HCT116 (cell line): ENCODE data around the gene TBC1D21. TPM values are rescaled to one million over a fixed set of nuclear protein-coding genes. Genes with fewer than 3 reads are reported as not detected.

Experiments used
- ATAC-seq: fragments of 200-7000 bp; cut with Tn5 transposase; 2 replicates; pipeline ENCODE4 v1.9.1; 2020; ENCODE audit warnings: mild to moderate bottlenecking, moderate library complexity
- BruUV-seq: library from RNA; stranded (reverse); fragments of 400-500 nt; replicated peaks from 2 replicates; lab custom pipeline; 2021; lab: Mats Ljungman, UMichigan
- CTCF ChIA-PET: fragments of 300-600 bp; sonication (Branson Sonifier 250); formaldehyde crosslinking; loops from one replicate; lab custom pipeline; 2021; ENCODE audit warnings: antibody characterized with exemption; lab: Charles Lee
- POLR2A ChIA-PET: fragments of 300-600, 350-600 bp; sonication (Branson Sonifier 250); formaldehyde crosslinking; loops from one replicate; lab custom pipeline; 2021; ENCODE audit warnings: antibody characterized with exemption; lab: Charles Lee
- RAD21 ChIA-PET, 2 experiments: fragments of 300-600 bp; sonication (Branson Sonifier 250); formaldehyde crosslinking; loops; one replicate each; lab custom pipeline; 2023; ENCODE audit warnings: low total read pairs in 2 of 2; ENCODE audit not compliant: uncharacterized antibody in 2 of 2, unreplicated experiment in 2 of 2, low non-redundant PET in 1 of 2; lab: Charles Lee
- DNase-seq: peaks from one replicate; pipeline ENCODE4 v3.0.0-alpha.2; 2010; ENCODE audit warnings: low read depth, low spot score
- H2AFZ ChIP-seq: fragments of 200-600 bp; shearing (Covaris generic), sonication (generic); 2 replicates; pipeline ENCODE4 v1.6.1; 2017; ENCODE audit warnings: low read depth, mixed run types, mixed read lengths, antibody characterized with exemption, low read length; ENCODE audit not compliant: poor library complexity, severe bottlenecking
- H3K27ac ChIP-seq: 2 replicates; pipeline ENCODE4 v1.5.1; 2012; ENCODE audit warnings: low read depth, low read length
- H3K27me3 ChIP-seq: fragments of 200-600 bp; sonication (generic); 2 replicates; pipeline ENCODE4 v1.6.1; 2016; ENCODE audit warnings: mixed run types, low read length, mixed read lengths; ENCODE audit not compliant: insufficient read depth
- H3K36me3 ChIP-seq, 2 experiments: fragments of 200-500 bp in 1 of 2; fragments of 200-600 bp in 1 of 2; sonication (Bioruptor generic) in 1 of 2; sonication (generic) in 1 of 2; 2 replicates each; pipeline versions ENCODE4 v1.5.1 to v1.6.1; 2014 to 2016; ENCODE audit warnings: low read length in 2 of 2, inconsistent platforms in 1 of 2, mixed read lengths in 1 of 2, mixed run types in 1 of 2; ENCODE audit not compliant: insufficient read depth in 2 of 2, control insufficient read depth in 1 of 2
- H3K4me1 ChIP-seq, 2 experiments: fragments of 200-600 bp in 1 of 2; sonication (generic) in 1 of 2; 2 replicates each; pipeline versions ENCODE4 v1.5.1 to v1.6.1; 2012 to 2017; ENCODE audit warnings: low read length in 2 of 2, inconsistent platforms in 1 of 2, mild to moderate bottlenecking in 1 of 2, mixed read lengths in 1 of 2, mixed run types in 1 of 2, moderate library complexity in 1 of 2; ENCODE audit not compliant: insufficient read depth in 2 of 2, control insufficient read depth in 1 of 2
- H3K4me2 ChIP-seq: fragments of 200-600 bp; sonication (generic); 2 replicates; pipeline ENCODE4 v1.6.1; 2017; ENCODE audit warnings: mixed run types, low read length, mixed read lengths
- H3K4me3 ChIP-seq, 2 experiments: fragments of 200-600 bp in 1 of 2; sonication (generic) in 1 of 2; replicated peaks in 1 of 2; 2 replicates each; pipeline ENCODE4 v1.5.1; 2011 to 2016; ENCODE audit warnings: low read length in 2 of 2, control low read depth in 1 of 2, low read depth in 1 of 2, mild to moderate bottlenecking in 1 of 2, mixed read lengths in 1 of 2, mixed run types in 1 of 2
- H3K79me2 ChIP-seq: fragments of 200-600 bp; sonication (generic); 2 replicates; pipeline ENCODE4 v1.6.1; 2017; ENCODE audit warnings: mild to moderate bottlenecking, mixed run types, low read length, moderate library complexity, mixed read lengths; ENCODE audit not compliant: insufficient read depth
- H3K9ac ChIP-seq: fragments of 200-600 bp; sonication (generic); 2 replicates; pipeline ENCODE4 v1.6.1; 2016; ENCODE audit warnings: low read length, mixed read lengths
- H3K9me2 ChIP-seq: fragments of 200-600 bp; sonication (generic), shearing (Covaris generic); 2 replicates; pipeline ENCODE4 v1.6.1; 2017; ENCODE audit warnings: mixed run types, mild to moderate bottlenecking, moderate library complexity; ENCODE audit not compliant: insufficient read depth
- H3K9me3 ChIP-seq, 2 experiments: fragments of 200-500 bp in 1 of 2; fragments of 200-600 bp in 1 of 2; sonication (Bioruptor generic) in 1 of 2; sonication (generic) in 1 of 2; 2 replicates each; pipeline ENCODE4 v1.6.1; 2014 to 2017; ENCODE audit warnings: low read length in 2 of 2, mixed read lengths in 2 of 2, inconsistent platforms in 1 of 2, low read depth in 1 of 2, mild to moderate bottlenecking in 1 of 2, mixed run types in 1 of 2, moderate library complexity in 1 of 2; ENCODE audit not compliant: control insufficient read depth in 1 of 2, insufficient read depth in 1 of 2
- H4K20me1 ChIP-seq: fragments of 200-600 bp; sonication (generic), shearing (Covaris generic); 2 replicates; pipeline ENCODE4 v1.6.1; 2017; ENCODE audit warnings: mixed run types, mild to moderate bottlenecking, moderate library complexity; ENCODE audit not compliant: insufficient read depth
- CEBPB ChIP-seq: IDR thresholded peaks from 2 replicates; pipeline ENCODE4 v1.6.1; 2012; ENCODE audit warnings: low read depth
- EGR1 ChIP-seq: IDR thresholded peaks from 2 replicates; pipeline ENCODE4 v1.6.1; 2012; ENCODE audit warnings: low read depth
- EZH2phosphoT487 ChIP-seq: fragments of 200-600 bp; IDR thresholded peaks from 2 replicates; pipeline ENCODE4 v1.6.1; 2018; ENCODE audit warnings: antibody characterized with exemption, borderline replicate concordance
- JUND ChIP-seq: IDR thresholded peaks from 2 replicates; pipeline ENCODE4 v1.6.1; 2012
- RAD21 ChIP-seq: IDR thresholded peaks from 2 replicates; pipeline ENCODE4 v1.6.1; 2012; ENCODE audit warnings: low read depth, mild to moderate bottlenecking
- SIN3A ChIP-seq: IDR thresholded peaks from 2 replicates; pipeline ENCODE4 v1.6.1; 2012; ENCODE audit warnings: low read depth
- TCF7L2 ChIP-seq: IDR thresholded peaks from 2 replicates; pipeline ENCODE4 v1.7.0; 2011; ENCODE audit warnings: borderline replicate concordance, inconsistent platforms; ENCODE audit not compliant: insufficient read depth, insufficient read length; ENCODE audit errors: extremely low read depth
- intact Hi-C: fragments of 100-400 bp; cut with micrococcal nuclease; formaldehyde crosslinking; loops from 2 replicates; pipeline ENCODE4 v1.10.0; 2022
- total RNA-seq: library from RNA; stranded (reverse); gene quantifications from one replicate; pipeline ENCODE4 v1.2.1, GENCODE V29; 2021; ENCODE audit not compliant: unreplicated experiment

The TBC1D21 gene
- total RNA-seq, 1 experiment from 2014 or later, result not detected

DNA sequence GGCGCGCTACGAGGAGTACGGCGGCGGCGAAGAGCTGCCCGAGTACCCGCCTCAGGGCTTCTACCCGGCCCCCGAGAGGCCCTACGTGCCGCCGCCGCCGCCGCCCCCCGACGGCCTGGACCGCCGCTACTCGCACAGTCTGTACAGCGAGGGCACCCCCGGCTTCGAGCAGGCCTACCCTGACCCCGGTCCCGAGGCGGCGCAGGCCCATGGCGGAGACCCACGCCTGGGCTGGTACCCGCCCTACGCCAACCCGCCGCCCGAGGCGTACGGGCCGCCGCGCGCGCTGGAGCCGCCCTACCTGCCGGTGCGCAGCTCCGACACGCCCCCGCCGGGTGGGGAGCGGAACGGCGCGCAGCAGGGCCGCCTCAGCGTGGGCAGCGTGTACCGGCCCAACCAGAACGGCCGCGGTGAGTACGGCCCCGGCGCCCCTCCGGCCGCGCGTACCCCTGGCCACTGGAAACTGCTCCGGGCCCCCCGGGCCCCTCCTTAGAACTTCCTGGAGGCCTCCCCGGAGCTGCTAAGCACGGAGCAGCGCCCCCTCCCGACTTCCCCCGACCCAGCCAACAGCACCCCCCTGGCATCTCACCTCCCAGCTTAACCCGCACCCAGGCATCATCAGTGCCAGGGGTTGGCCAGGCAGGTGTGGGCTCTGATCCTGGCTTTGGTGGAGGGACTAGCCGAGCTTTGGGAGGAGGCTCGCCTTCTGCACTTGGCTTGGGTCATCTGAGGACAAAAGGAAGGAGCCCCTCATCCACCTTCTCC is 54.3 kb downstream of the TBC1D21 start (continued):
- TF ChIP-seq RAD21 (no peak), TCF7L2 (peak; percentile 4), SIN3A (no peak; the same call in 1 of the 2 replicates), CEBPB (no peak), JUND (no peak)

DNA sequence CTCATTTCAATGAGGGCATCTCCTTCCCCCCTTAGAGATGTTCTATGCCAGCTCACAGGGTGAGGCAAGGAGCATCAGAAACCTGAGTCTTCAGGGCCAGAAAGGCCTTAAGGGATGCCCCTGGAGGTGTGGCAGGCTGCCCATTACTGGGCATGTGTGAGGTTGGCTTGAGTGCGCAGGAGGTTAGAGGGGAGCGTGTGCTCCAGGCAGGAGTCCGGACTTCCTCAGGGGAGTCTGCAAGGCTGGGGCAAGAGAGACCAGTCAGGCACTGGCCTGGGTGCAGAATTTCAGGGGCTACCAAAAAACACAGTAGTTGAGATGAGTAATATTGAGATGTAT is 54.8 kb downstream of the TBC1D21 start:
- TF ChIP-seq EZH2phosphoT487 (no peak), EGR1 (no peak)
- no peak for DNase-seq
- peaks cover 27 to 46% of the 10 kb centered on the region in 2 experiments for H3K4me1 ChIP-seq
- peak overlapping the region; percentile 79 for H3K9ac ChIP-seq
- peak; percentile 10 for ATAC-seq
- intact Hi-C loops, result no loop called here
- TSS peak; percentile 35 for BruUV-seq
- ChIA-PET RAD21 (interaction anchor here in 1 of 2 experiments (0.6 kb wide), 1 partner anchor 921 kb away, joined by 3 read pairs; no protein-coding TSS in a partner anchor), POLR2A (interaction anchor here (0.6 kb wide), 1 partner anchor 29 kb away, joined by 3 read pairs; no protein-coding TSS in a partner anchor), CTCF (interaction anchor here (0.6 to 2.7 kb wide), 13 partner anchors 8 to 504 kb away, joined by 3 to 13 read pairs (median 6); partner anchors contain the start of gene TBC1D21)
- H2AFZ ChIP-seq, result no peak overlapping the region
- H3K36me3 ChIP-seq, result no peaks in the 10 kb centered on the region
- peak overlapping the region; percentile 57 to 77 for H3K4me3 ChIP-seq
- peak overlapping the region; percentile 94 for H3K27ac ChIP-seq
- no peaks in the 10 kb centered on the region for H3K79me2 ChIP-seq
- H3K9me3 ChIP-seq, result no peaks in the 10 kb centered on the region
- H3K4me2 ChIP-seq, result peak overlapping the region; percentile 91
- H3K9me2 ChIP-seq, result no peaks in the 10 kb centered on the region
- H4K20me1 ChIP-seq, result no peaks in the 10 kb centered on the region
- H3K27me3 ChIP-seq, result no peaks in the 10 kb centered on the region
